Neural progenitor cell (in vitro differentiated cells): Measurements from ENCODE around the gene CLNK.

Experiments
- EZH2phosphoT487 ChIP-seq: fragments of 200-600 bp; sonication (generic); IDR thresholded peaks from 2 replicates; pipeline ENCODE4 v1.6.1; 2017; ENCODE audit warnings: antibody characterized with exemption
- TF ChIP-seq, protein P1 (sequence below): fragments of 200-600 bp; sonication (generic); IDR thresholded peaks from 2 replicates; pipeline ENCODE4 v1.5.1; 2017; ENCODE audit warnings: antibody characterized with exemption, mild to moderate bottlenecking

DNA sequence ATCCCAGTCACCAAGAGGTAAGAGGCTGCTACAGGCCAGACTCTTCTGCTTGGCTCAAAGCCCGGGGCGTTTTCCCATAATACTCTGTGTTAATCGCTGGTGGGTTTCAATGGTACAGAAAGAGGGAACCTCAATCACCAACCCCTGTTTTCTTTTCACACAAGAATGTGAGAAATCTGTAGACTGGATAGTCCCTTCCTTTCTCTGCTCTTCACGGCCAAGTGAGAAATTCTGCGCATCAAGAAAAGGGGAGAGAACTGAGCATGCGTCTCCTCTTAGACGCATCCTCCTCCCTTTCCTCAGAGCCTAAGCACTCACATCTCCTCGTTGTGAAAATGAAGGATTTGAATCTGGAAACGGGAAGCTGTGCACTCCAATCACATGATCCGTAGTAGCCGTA is 64.7 kb downstream of the CLNK start:
- TF ChIP-seq, protein P1, sequence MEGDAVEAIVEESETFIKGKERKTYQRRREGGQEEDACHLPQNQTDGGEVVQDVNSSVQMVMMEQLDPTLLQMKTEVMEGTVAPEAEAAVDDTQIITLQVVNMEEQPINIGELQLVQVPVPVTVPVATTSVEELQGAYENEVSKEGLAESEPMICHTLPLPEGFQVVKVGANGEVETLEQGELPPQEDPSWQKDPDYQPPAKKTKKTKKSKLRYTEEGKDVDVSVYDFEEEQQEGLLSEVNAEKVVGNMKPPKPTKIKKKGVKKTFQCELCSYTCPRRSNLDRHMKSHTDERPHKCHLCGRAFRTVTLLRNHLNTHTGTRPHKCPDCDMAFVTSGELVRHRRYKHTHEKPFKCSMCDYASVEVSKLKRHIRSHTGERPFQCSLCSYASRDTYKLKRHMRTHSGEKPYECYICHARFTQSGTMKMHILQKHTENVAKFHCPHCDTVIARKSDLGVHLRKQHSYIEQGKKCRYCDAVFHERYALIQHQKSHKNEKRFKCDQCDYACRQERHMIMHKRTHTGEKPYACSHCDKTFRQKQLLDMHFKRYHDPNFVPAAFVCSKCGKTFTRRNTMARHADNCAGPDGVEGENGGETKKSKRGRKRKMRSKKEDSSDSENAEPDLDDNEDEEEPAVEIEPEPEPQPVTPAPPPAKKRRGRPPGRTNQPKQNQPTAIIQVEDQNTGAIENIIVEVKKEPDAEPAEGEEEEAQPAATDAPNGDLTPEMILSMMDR = no peak
- TF ChIP-seq EZH2phosphoT487 = no peak
